Measurements from ENCODE around the gene DOK5. TPM values are rescaled to one million over a fixed set of nuclear protein-coding genes. Genes with fewer than 3 reads are reported as not detected.
"Not testable (repeated sequence)": the region's sequence is repeated elsewhere in the genome, so short reads cannot be mapped to it uniquely, and the experiment has no call there.

Gene DOK5
- total RNA-seq, 2 experiments from 2014 or later: not detected

GRCh38 chr20:54476169-54477009, 996 bp downstream of the DOK5 start:
- no peak overlapping the region for H3K27ac Mint-ChIP-seq
- peaks cover 49% of the 10 kb centered on the region for H3K27me3 Mint-ChIP-seq
- H3K4me1 Mint-ChIP-seq: no peaks in the 10 kb centered on the region
- H3K4me3 Mint-ChIP-seq: peak overlapping the region; percentile 11
- DNase-seq: no peak
- H3K9me3 Mint-ChIP-seq: no peaks in the 10 kb centered on the region
- POLR2A ChIA-PET: no interaction called here
- no peak for ATAC-seq (ENCODE audit: low read depth)
- H3K36me3 Mint-ChIP-seq: no peaks in the 10 kb centered on the region

- POLR2A ChIA-PET: no interaction called here
- no peaks in the 10 kb centered on the region for H3K36me3 Mint-ChIP-seq
- DNase-seq (no peak), ATAC-seq (ENCODE audit: low read depth) (no peak)
- no peak overlapping the region for H3K27ac Mint-ChIP-seq
- H3K9me3 Mint-ChIP-seq: no peaks in the 10 kb centered on the region
- H3K4me1 Mint-ChIP-seq: no peaks in the 10 kb centered on the region
- H3K4me3 Mint-ChIP-seq: no peak overlapping the region
- H3K27me3 Mint-ChIP-seq: peaks cover 49% of the 10 kb centered on the region
These were observed 2.0 kb downstream of the DOK5 start for GRCh38 chr20:54477191-54477955.

- peaks cover 38% of the 10 kb centered on the region for H3K27me3 Mint-ChIP-seq
- DNase-seq: no peak
- H3K27ac Mint-ChIP-seq: no peak overlapping the region
- POLR2A ChIA-PET: no interaction called here
- no peak for ATAC-seq (ENCODE audit: low read depth)
- no peaks in the 10 kb centered on the region for H3K36me3 Mint-ChIP-seq
- no peak overlapping the region for H3K4me3 Mint-ChIP-seq
- H3K4me1 Mint-ChIP-seq: no peaks in the 10 kb centered on the region
- no peaks in the 10 kb centered on the region for H3K9me3 Mint-ChIP-seq
These were observed 3.9 kb downstream of the DOK5 start for GRCh38 chr20:54479138-54479906.

- H3K27ac Mint-ChIP-seq; H3K36me3 Mint-ChIP-seq; H3K4me1 Mint-ChIP-seq; DNase-seq; ATAC-seq (ENCODE audit: low read depth); H3K4me3 Mint-ChIP-seq; POLR2A ChIA-PET; H3K9me3 Mint-ChIP-seq: not testable (repeated sequence)
- H3K27me3 Mint-ChIP-seq: peaks cover 31% of the 10 kb centered on the region
These were observed 4.5 kb downstream of the DOK5 start for GRCh38 chr20:54479937-54480336.

- ATAC-seq (ENCODE audit: low read depth) (no peak), DNase-seq (no peak)
- peaks cover 21% of the 10 kb centered on the region for H3K27me3 Mint-ChIP-seq
- H3K27ac Mint-ChIP-seq: no peak overlapping the region
- no peak overlapping the region for H3K4me3 Mint-ChIP-seq
- no peaks in the 10 kb centered on the region for H3K36me3 Mint-ChIP-seq
- no peaks in the 10 kb centered on the region for H3K4me1 Mint-ChIP-seq
- POLR2A ChIA-PET: no interaction called here
- H3K9me3 Mint-ChIP-seq: no peaks in the 10 kb centered on the region
These were observed 6.0 kb downstream of the DOK5 start for GRCh38 chr20:54481442-54481841.

- ATAC-seq (ENCODE audit: low read depth) (no peak), DNase-seq (no peak)
- POLR2A ChIA-PET: no interaction called here
- H3K27me3 Mint-ChIP-seq: peaks cover 2% of the 10 kb centered on the region
- H3K4me3 Mint-ChIP-seq: no peak overlapping the region
- H3K27ac Mint-ChIP-seq: no peak overlapping the region
- H3K9me3 Mint-ChIP-seq: no peaks in the 10 kb centered on the region
- no peaks in the 10 kb centered on the region for H3K36me3 Mint-ChIP-seq
- no peaks in the 10 kb centered on the region for H3K4me1 Mint-ChIP-seq
These were observed 10.2 kb downstream of the DOK5 start for GRCh38 chr20:54485631-54486030.

- H3K4me1 Mint-ChIP-seq: no peaks in the 10 kb centered on the region
- no peaks in the 10 kb centered on the region for H3K36me3 Mint-ChIP-seq
- H3K4me3 Mint-ChIP-seq: no peak overlapping the region
- ATAC-seq (ENCODE audit: low read depth): no peak
- H3K27ac Mint-ChIP-seq: no peak overlapping the region
- POLR2A ChIA-PET: no interaction called here
- no peaks in the 10 kb centered on the region for H3K27me3 Mint-ChIP-seq
- no peaks in the 10 kb centered on the region for H3K9me3 Mint-ChIP-seq
- DNase-seq: no peak
These were observed 11.2 kb downstream of the DOK5 start for GRCh38 chr20:54486585-54486984.

GRCh38 chr20:54488442-54488841, 13.0 kb downstream of the DOK5 start:
- H3K36me3 Mint-ChIP-seq: no peaks in the 10 kb centered on the region
- no peaks in the 10 kb centered on the region for H3K27me3 Mint-ChIP-seq
- ATAC-seq (ENCODE audit: low read depth) (no peak), DNase-seq (no peak)
- H3K4me3 Mint-ChIP-seq: no peak overlapping the region
- no peak overlapping the region for H3K27ac Mint-ChIP-seq
- no peaks in the 10 kb centered on the region for H3K9me3 Mint-ChIP-seq
- POLR2A ChIA-PET: no interaction called here
- H3K4me1 Mint-ChIP-seq: no peaks in the 10 kb centered on the region

- no peak for ATAC-seq (ENCODE audit: low read depth)
- no peak overlapping the region for H3K4me3 Mint-ChIP-seq
- POLR2A ChIA-PET: no interaction called here
- no peak for DNase-seq
- H3K27me3 Mint-ChIP-seq: no peaks in the 10 kb centered on the region
- H3K27ac Mint-ChIP-seq: no peak overlapping the region
- H3K9me3 Mint-ChIP-seq: peaks cover 1% of the 10 kb centered on the region
- no peaks in the 10 kb centered on the region for H3K4me1 Mint-ChIP-seq
- H3K36me3 Mint-ChIP-seq: no peaks in the 10 kb centered on the region
These were observed 16.1 kb downstream of the DOK5 start for GRCh38 chr20:54491506-54491905.

- no peak overlapping the region for H3K4me3 Mint-ChIP-seq
- H3K27ac Mint-ChIP-seq: no peak overlapping the region
- no peaks in the 10 kb centered on the region for H3K4me1 Mint-ChIP-seq
These were observed 19.1 kb downstream of the DOK5 start for GRCh38 chr20:54494303-54495006.

GRCh38 chr20:54497931-54498718, 22.7 kb downstream of the DOK5 start:
- Mint-ChIP-seq H3K36me3 (no peaks in the 10 kb centered on the region), H3K27me3 (peaks cover 6% of the 10 kb centered on the region), H3K9me3 (peaks cover 1% of the 10 kb centered on the region), H3K4me1 (no peaks in the 10 kb centered on the region), H3K4me3 (no peak overlapping the region), H3K27ac (no peak overlapping the region)
- POLR2A ChIA-PET: no interaction called here
- DNase-seq (no peak), ATAC-seq (ENCODE audit: low read depth) (no peak)

More at GRCh38 chr20:54494303-54495006, 19.1 kb downstream of the DOK5 start:
- ATAC-seq (ENCODE audit: low read depth): no peak
- H3K9me3 Mint-ChIP-seq: peaks cover 1% of the 10 kb centered on the region
- peaks cover 6% of the 10 kb centered on the region for H3K27me3 Mint-ChIP-seq
- POLR2A ChIA-PET: no interaction called here
- DNase-seq: no peak
- no peaks in the 10 kb centered on the region for H3K36me3 Mint-ChIP-seq

GRCh38 chr20:54499111-54499510, 23.7 kb downstream of the DOK5 start:
- H3K27me3 Mint-ChIP-seq: peaks cover 6% of the 10 kb centered on the region
- POLR2A ChIA-PET: no interaction called here
- ATAC-seq (ENCODE audit: low read depth): no peak
- DNase-seq: no peak
- no peaks in the 10 kb centered on the region for H3K4me1 Mint-ChIP-seq
- H3K4me3 Mint-ChIP-seq: no peak overlapping the region
- peaks cover under 1% of the 10 kb centered on the region for H3K9me3 Mint-ChIP-seq
- no peak overlapping the region for H3K27ac Mint-ChIP-seq
- H3K36me3 Mint-ChIP-seq: no peaks in the 10 kb centered on the region

All from activated naive CD8-positive, alpha-beta T cell treated with anti-CD3 and anti-CD28 coated beads, Interleukin-2, amount 10 ng/mL, durations not matched to agents 7 days and 5 days (primary cell).